Left ventricle myocardium inferior (tissue), 1 donor: ENCODE results near the gene RBKS. TPM values are rescaled to one million over a fixed set of nuclear protein-coding genes. Genes with fewer than 3 reads are reported as not detected.
"Not testable (repeated sequence)": the region's sequence is repeated elsewhere in the genome, so short reads cannot be mapped to it uniquely, and the experiment has no call there.

Experiments used
- DNase-seq: peaks from one replicate; pipeline ENCODE4 v3.0.0-alpha.2; 2020
- H3K27ac ChIP-seq: fragments of 200-600 bp; replicated peaks from 2 replicates; pipeline ENCODE4 v1.8.0; 2021
- H3K27me3 ChIP-seq: fragments of 200-600 bp; 2 replicates; pipeline ENCODE4 v1.8.0; 2021; ENCODE audit warnings: low read depth
- H3K36me3 ChIP-seq: fragments of 200-600 bp; 2 replicates; pipeline ENCODE4 v1.8.0; 2021
- H3K4me1 ChIP-seq: fragments of 200-600 bp; 2 replicates; pipeline ENCODE4 v1.8.0; 2021
- H3K4me3 ChIP-seq: fragments of 200-600 bp; 2 replicates; pipeline ENCODE4 v1.8.0; 2021; ENCODE audit warnings: mild to moderate bottlenecking, moderate library complexity
- H3K9me3 ChIP-seq: fragments of 200-600 bp; replicated peaks from 2 replicates; pipeline ENCODE4 v1.8.0; 2021
- CTCF ChIP-seq: fragments of 200-600 bp; IDR thresholded peaks from 2 replicates; pipeline ENCODE4 v1.8.0; 2021; ENCODE audit warnings: antibody characterized with exemption, mild to moderate bottlenecking, borderline replicate concordance
- intact Hi-C: fragments of 100-400 bp; cut with micrococcal nuclease; formaldehyde crosslinking; loops from one replicate; pipeline ENCODE4 v1.11.0; 2022
- total RNA-seq: library from RNA; stranded (reverse); fragmentation: NEBNext Ultra II Directional; extraction: Animal tissue kit (Norgen Biotek cat#: 25700); gene quantifications from one replicate; pipeline ENCODE4 v1.2.1, GENCODE V29; 2021
- donor health status: DM: no; HTN: yes; CAD: no; lungs with severe emphysema.

RBKS gene
- total RNA-seq, 1 donor from 2014 or later = 2.7 TPM

- no peak for TF ChIP-seq CTCF
- H3K4me1 ChIP-seq = peaks cover 27% of the 10 kb centered on the region
- no peaks in the 10 kb centered on the region for H3K27me3 ChIP-seq
- intact Hi-C loops = no loop called here
- H3K27ac ChIP-seq = no peak overlapping the region
- H3K4me3 ChIP-seq = no peak overlapping the region
- DNase-seq = no peak
- no peaks in the 10 kb centered on the region for H3K36me3 ChIP-seq
- H3K9me3 ChIP-seq = no peaks in the 10 kb centered on the region
These were observed 5.6 kb downstream of the RBKS start for GRCh38 chr2:27884601-27885000.

- DNase-seq, H3K4me1 ChIP-seq, H3K4me3 ChIP-seq, H3K27me3 ChIP-seq, intact Hi-C loops, H3K36me3 ChIP-seq, H3K27ac ChIP-seq, H3K9me3 ChIP-seq: not testable (repeated sequence)
These were observed 7.6 kb downstream of the RBKS start for GRCh38 chr2:27882584-27882922.

GRCh38 chr2:27881815-27882583 lies 8.2 kb downstream of the RBKS start:
- H3K4me1 ChIP-seq, H3K36me3 ChIP-seq, H3K9me3 ChIP-seq, intact Hi-C loops, DNase-seq, H3K4me3 ChIP-seq, H3K27ac ChIP-seq, H3K27me3 ChIP-seq: not testable (repeated sequence)

GRCh38 chr2:27878825-27879224 lies 11.4 kb downstream of the RBKS start:
- no peak for DNase-seq
- no peaks in the 10 kb centered on the region for H3K4me1 ChIP-seq
- peaks cover 14% of the 10 kb centered on the region for H3K9me3 ChIP-seq
- intact Hi-C loops = no loop called here
- no peak overlapping the region for H3K27ac ChIP-seq
- no peak for TF ChIP-seq CTCF
- no peak overlapping the region for H3K4me3 ChIP-seq
- no peaks in the 10 kb centered on the region for H3K27me3 ChIP-seq
- peaks cover 5% of the 10 kb centered on the region for H3K36me3 ChIP-seq

- no peak for TF ChIP-seq CTCF
- H3K4me1 ChIP-seq = no peaks in the 10 kb centered on the region
- peaks cover 14% of the 10 kb centered on the region for H3K9me3 ChIP-seq
These were observed 14.9 kb downstream of the RBKS start for GRCh38 chr2:27875089-27875881.

GRCh38 chr2:27873091-27873490 lies 17.1 kb downstream of the RBKS start:
- DNase-seq = no peak
- intact Hi-C loops = no loop called here
- no peak for TF ChIP-seq CTCF

More at GRCh38 chr2:27875089-27875881, 14.9 kb downstream of the RBKS start:
- intact Hi-C loops = no loop called here
- Histone ChIP-seq H3K27ac (no peak overlapping the region), H3K27me3 (no peaks in the 10 kb centered on the region), H3K36me3 (peaks cover 5% of the 10 kb centered on the region), H3K4me3 (no peak overlapping the region)
- no peak for DNase-seq

More at GRCh38 chr2:27873091-27873490, 17.1 kb downstream of the RBKS start:
- H3K36me3 ChIP-seq = peaks cover 5% of the 10 kb centered on the region
- H3K27ac ChIP-seq = no peak overlapping the region
- peaks cover 14% of the 10 kb centered on the region for H3K9me3 ChIP-seq
- H3K4me1 ChIP-seq = no peaks in the 10 kb centered on the region
- H3K4me3 ChIP-seq = no peak overlapping the region
- no peaks in the 10 kb centered on the region for H3K27me3 ChIP-seq
